ENCODE results near the gene GARIN5A. TPM values are rescaled to one million over a fixed set of nuclear protein-coding genes. Genes with fewer than 3 reads are reported as not detected.

GARIN5A gene
- total RNA-seq, 2 experiments from 2014 or later, result 0.59 to 0.63 TPM

DNA sequence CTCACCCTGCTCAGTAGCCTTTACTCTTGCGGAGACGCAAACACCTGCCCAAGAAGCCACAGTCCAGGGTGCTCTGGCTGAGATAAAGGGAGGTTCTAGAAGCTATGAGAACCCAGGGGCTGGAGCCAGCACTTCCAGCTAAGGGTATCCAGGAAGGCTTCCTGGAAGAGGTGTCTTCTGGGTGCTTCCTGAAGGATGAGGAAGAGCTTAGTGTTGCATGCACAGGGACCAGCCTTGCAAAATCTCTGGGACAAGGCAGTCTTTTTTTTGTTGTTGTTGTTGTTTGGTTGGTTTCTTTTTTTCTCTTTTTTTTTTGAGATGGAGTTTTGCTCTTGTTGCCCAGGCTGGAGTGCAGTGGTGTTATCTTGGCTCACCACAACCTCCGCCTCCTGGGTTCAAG is 23.4 kb downstream of the GARIN5A start:
- Histone ChIP-seq H3K36me3 (ENCODE audit: insufficient read depth, low read length) (no peaks in the 10 kb centered on the region), H3K4me3 (ENCODE audit: low read depth, low read length, poor library complexity, severe bottlenecking) (no peak overlapping the region), H3K27ac (ENCODE audit: low read depth, low read length, poor library complexity, severe bottlenecking) (no peak overlapping the region), H3K9me3 (ENCODE audit: low read length) (no peaks in the 10 kb centered on the region), H3K4me2 (ENCODE audit: low read length) (no peak overlapping the region), H2AFZ (ENCODE audit: low read length) (no peak overlapping the region), H3K79me2 (ENCODE audit: insufficient read depth, low read depth, low read length) (no peaks in the 10 kb centered on the region), H3K9me2 (ENCODE audit: insufficient read depth, low read length) (no peaks in the 10 kb centered on the region), H4K20me1 (ENCODE audit: insufficient read depth, low read length) (no peaks in the 10 kb centered on the region), H3K4me1 (ENCODE audit: insufficient read depth, low read length, poor library complexity, severe bottlenecking) (no peaks in the 10 kb centered on the region)
- ChIA-PET CTCF (ENCODE audit: unreplicated experiment) (no interaction called here), POLR2A (no interaction called here)
- DNase-seq (ENCODE audit: low spot score), result no peak
- intact Hi-C loops (cut with micrococcal nuclease; ENCODE audit: unreplicated experiment), result no loop called here
- TF ChIP-seq, protein P1, sequence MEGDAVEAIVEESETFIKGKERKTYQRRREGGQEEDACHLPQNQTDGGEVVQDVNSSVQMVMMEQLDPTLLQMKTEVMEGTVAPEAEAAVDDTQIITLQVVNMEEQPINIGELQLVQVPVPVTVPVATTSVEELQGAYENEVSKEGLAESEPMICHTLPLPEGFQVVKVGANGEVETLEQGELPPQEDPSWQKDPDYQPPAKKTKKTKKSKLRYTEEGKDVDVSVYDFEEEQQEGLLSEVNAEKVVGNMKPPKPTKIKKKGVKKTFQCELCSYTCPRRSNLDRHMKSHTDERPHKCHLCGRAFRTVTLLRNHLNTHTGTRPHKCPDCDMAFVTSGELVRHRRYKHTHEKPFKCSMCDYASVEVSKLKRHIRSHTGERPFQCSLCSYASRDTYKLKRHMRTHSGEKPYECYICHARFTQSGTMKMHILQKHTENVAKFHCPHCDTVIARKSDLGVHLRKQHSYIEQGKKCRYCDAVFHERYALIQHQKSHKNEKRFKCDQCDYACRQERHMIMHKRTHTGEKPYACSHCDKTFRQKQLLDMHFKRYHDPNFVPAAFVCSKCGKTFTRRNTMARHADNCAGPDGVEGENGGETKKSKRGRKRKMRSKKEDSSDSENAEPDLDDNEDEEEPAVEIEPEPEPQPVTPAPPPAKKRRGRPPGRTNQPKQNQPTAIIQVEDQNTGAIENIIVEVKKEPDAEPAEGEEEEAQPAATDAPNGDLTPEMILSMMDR (conservative IDR thresholded peaks at IDR 0.05; ENCODE audit: low read length), result no peak
- no peak for TF ChIP-seq EZH2phosphoT487 (IDR thresholded peaks at IDR 0.05; ENCODE audit: borderline replicate concordance, low read depth, low read length)
- BruUV-seq (replicated peaks), result no TSS peak

DNA sequence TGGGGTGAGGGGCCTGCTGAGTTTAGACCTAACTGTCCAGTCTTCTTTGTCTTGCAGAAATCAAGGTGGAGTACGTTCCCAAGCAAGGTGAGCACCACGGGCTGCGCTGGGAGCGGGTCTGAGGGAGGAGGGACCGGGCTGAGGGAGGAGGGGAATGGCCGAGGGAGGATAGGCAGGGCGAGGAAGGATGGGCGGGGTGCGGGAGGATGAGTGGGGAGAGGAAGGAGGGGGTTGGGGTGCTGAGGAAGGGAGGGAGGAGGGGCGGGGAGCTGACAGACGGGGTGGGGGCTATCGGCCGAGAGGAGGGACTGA is 25.5 kb downstream of the GARIN5A start:
- intact Hi-C loops (cut with micrococcal nuclease; ENCODE audit: unreplicated experiment), result no loop called here
- DNase-seq (ENCODE audit: low spot score), result no peak
- no peak for TF ChIP-seq EZH2phosphoT487 (IDR thresholded peaks at IDR 0.05; ENCODE audit: borderline replicate concordance, low read depth, low read length)
- TF ChIP-seq, protein P1 (conservative IDR thresholded peaks at IDR 0.05; ENCODE audit: low read length), result no peak
- Histone ChIP-seq H3K27ac (ENCODE audit: low read depth, low read length, poor library complexity, severe bottlenecking) (no peak overlapping the region), H3K4me2 (ENCODE audit: low read length) (no peak overlapping the region), H3K36me3 (ENCODE audit: insufficient read depth, low read length) (peaks cover 4% of the 10 kb centered on the region; the same call in 1 of the 2 replicates), H3K9me3 (ENCODE audit: low read length) (no peaks in the 10 kb centered on the region), H2AFZ (ENCODE audit: low read length) (no peak overlapping the region), H3K79me2 (ENCODE audit: insufficient read depth, low read depth, low read length) (no peaks in the 10 kb centered on the region), H3K4me3 (ENCODE audit: low read depth, low read length, poor library complexity, severe bottlenecking) (no peak overlapping the region), H3K4me1 (ENCODE audit: insufficient read depth, low read length, poor library complexity, severe bottlenecking) (no peaks in the 10 kb centered on the region), H3K9me2 (ENCODE audit: insufficient read depth, low read length) (no peaks in the 10 kb centered on the region), H4K20me1 (ENCODE audit: insufficient read depth, low read length) (no peaks in the 10 kb centered on the region)
- BruUV-seq (replicated peaks), result no TSS peak
- ChIA-PET POLR2A (no interaction called here), CTCF (ENCODE audit: unreplicated experiment) (no interaction called here)

DNA sequence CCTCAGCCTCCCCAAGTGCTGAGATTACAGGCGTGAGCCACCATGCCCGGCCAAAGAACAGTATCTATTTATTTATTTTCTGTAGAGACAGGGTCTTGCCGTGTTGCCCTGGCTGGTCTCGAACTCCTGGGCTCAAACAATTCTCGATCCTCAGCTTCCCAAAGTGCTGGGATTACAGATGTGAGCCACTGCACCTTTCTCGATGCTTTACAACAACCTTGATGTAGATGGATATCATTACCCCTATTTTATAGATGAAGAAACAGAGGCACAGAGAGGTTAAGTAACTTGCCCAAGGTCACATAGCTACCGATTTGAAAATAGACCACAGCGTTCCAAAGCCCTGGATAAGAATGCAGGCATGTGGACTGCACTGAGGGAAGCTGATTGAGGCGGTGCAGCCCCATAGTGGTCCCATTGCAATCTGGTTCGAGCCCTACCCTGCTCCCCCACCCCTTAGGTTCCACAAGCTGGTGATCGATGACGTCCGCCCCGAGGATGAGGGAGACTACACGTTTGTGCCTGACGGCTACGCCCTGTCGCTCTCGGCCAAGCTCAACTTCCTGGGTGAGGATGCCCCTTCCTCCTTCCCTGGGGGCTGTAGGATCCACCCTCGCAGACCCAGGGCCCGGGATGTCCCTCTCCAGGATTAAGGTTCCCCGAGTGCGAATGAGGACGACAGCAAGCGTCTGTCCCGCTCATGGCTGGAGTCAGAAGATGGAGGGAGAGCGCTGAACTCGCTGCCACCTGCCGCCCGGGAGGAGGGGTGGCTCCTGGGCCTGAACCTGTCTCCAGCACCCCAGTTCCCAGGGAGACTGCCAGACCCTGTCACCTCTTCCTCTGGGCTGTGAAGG is 26.1 kb downstream of the GARIN5A start:
- no peaks in the 10 kb centered on the region for H4K20me1 ChIP-seq (ENCODE audit: insufficient read depth, low read length)
- intact Hi-C loops (cut with micrococcal nuclease; ENCODE audit: unreplicated experiment), result no loop called here
- DNase-seq (ENCODE audit: low spot score), result no peak
- no peaks in the 10 kb centered on the region for H3K9me3 ChIP-seq (ENCODE audit: low read length)
- no peaks in the 10 kb centered on the region for H3K9me2 ChIP-seq (ENCODE audit: insufficient read depth, low read length)
- H3K79me2 ChIP-seq (ENCODE audit: insufficient read depth, low read depth, low read length), result no peaks in the 10 kb centered on the region
- no peak for TF ChIP-seq EZH2phosphoT487 (IDR thresholded peaks at IDR 0.05; ENCODE audit: borderline replicate concordance, low read depth, low read length)
- TF ChIP-seq, protein P1 (conservative IDR thresholded peaks at IDR 0.05; ENCODE audit: low read length), result no peak
- no peak overlapping the region for H3K4me2 ChIP-seq (ENCODE audit: low read length)
- H3K4me1 ChIP-seq (ENCODE audit: insufficient read depth, low read length, poor library complexity, severe bottlenecking), result no peaks in the 10 kb centered on the region
- no TSS peak for BruUV-seq (replicated peaks)
- CTCF ChIA-PET (ENCODE audit: unreplicated experiment), result interaction anchor here (0.5 kb wide), 1 partner anchor 10 kb away, joined by 3 read pairs; no protein-coding TSS in a partner anchor
- no peak overlapping the region for H2AFZ ChIP-seq (ENCODE audit: low read length)
- POLR2A ChIA-PET, result no interaction called here
- H3K36me3 ChIP-seq (ENCODE audit: insufficient read depth, low read length), result peaks cover 4% of the 10 kb centered on the region; the same call in 1 of the 2 replicates
- no peak overlapping the region for H3K4me3 ChIP-seq (ENCODE audit: low read depth, low read length, poor library complexity, severe bottlenecking)
- no peak overlapping the region for H3K27ac ChIP-seq (ENCODE audit: low read depth, low read length, poor library complexity, severe bottlenecking)

Data from OCI-LY7 (cell line).